ENCODE results near the gene MAML3.

DNA sequence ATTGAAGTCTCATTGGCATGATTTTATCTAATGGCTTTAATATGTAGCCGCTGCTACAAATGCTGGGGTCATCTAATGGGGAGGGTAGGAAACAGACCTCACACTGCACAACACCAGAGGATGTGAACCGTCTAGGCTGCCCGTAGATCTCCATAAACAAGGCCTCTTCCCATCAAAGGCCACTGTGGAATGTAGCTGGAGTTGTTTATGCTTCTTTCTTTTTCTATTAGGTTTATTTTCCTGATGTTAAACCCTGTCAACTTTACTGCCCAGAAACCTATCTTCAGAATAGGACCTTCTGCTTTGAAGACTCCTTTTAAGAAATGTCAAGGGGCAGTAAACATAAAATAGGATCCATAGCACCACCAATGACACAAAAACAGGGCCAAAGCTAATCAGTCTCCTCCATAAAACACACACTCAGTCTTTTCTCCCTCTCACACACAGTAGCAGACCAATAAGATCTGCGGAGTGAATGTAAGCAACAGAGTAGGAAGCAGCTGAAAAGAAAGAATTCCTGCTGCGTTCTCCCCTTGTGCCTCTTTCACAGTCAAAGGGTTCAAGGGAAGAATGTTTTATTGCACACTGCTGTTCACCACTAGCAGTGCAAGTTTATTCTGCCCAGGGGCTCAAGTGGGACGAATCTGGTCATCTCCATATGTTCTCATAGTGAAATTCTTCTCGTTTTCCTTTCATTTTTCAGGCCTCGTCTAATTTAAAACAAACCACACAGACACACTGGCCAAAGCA, 72.2 kb downstream of the MAML3 start:
- TF ChIP-seq, protein P1, sequence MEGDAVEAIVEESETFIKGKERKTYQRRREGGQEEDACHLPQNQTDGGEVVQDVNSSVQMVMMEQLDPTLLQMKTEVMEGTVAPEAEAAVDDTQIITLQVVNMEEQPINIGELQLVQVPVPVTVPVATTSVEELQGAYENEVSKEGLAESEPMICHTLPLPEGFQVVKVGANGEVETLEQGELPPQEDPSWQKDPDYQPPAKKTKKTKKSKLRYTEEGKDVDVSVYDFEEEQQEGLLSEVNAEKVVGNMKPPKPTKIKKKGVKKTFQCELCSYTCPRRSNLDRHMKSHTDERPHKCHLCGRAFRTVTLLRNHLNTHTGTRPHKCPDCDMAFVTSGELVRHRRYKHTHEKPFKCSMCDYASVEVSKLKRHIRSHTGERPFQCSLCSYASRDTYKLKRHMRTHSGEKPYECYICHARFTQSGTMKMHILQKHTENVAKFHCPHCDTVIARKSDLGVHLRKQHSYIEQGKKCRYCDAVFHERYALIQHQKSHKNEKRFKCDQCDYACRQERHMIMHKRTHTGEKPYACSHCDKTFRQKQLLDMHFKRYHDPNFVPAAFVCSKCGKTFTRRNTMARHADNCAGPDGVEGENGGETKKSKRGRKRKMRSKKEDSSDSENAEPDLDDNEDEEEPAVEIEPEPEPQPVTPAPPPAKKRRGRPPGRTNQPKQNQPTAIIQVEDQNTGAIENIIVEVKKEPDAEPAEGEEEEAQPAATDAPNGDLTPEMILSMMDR (IDR thresholded peaks at IDR 0.05) = no peak
- TF ChIP-seq POLR2AphosphoS5 (IDR thresholded peaks at IDR 0.05) = no peak
- no peak for TF ChIP-seq POLR2A (IDR thresholded peaks at IDR 0.05)

Data from upper lobe of left lung (tissue), 4 donors.